NCI-H510A (cell line): Measurements from ENCODE around the gene PUM1.

Experiments
- DNase-seq: peaks from one replicate; lab custom pipeline; 2025; lab: John Stamatoyannopoulos, UW

Gene PUM1

DNA sequence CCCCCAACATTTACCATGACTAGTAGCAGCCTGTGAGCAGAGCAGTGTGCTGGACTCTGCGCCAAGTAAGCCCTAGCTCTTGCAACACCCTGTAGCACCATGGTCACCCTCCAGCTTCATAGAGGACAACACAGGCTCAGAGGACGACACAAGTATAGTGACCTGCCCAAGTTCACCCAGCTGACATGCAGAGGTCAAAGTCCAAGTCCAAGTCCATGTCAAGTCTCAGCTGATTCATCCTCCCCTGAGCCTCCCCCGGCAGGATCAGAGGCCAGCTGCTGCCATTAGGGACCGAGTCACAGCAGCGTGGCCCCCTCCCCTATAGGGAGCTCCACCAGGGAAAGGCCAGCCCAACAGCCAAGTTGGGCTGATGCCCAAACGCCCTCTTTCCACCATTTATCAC lies 172.8 kb downstream of the PUM1 start:
- no peak for DNase-seq

DNA sequence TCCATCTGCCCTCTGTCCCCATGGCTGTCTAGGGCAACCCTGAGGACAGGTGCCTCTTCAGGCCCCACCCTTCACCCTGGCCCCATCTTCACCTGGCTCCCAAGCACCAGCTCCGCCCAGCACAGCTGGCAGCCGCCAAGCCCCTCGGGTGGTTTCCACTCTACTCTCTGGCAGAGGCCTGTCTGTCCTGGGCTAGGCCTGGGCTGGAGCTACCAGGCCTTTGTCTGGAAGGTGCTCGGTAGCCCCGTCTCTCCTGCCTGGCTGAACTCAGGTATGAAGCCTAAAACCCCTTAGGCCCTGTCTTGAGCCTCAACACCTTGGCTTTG lies 174.3 kb downstream of the PUM1 start:
- DNase-seq: no peak

DNA sequence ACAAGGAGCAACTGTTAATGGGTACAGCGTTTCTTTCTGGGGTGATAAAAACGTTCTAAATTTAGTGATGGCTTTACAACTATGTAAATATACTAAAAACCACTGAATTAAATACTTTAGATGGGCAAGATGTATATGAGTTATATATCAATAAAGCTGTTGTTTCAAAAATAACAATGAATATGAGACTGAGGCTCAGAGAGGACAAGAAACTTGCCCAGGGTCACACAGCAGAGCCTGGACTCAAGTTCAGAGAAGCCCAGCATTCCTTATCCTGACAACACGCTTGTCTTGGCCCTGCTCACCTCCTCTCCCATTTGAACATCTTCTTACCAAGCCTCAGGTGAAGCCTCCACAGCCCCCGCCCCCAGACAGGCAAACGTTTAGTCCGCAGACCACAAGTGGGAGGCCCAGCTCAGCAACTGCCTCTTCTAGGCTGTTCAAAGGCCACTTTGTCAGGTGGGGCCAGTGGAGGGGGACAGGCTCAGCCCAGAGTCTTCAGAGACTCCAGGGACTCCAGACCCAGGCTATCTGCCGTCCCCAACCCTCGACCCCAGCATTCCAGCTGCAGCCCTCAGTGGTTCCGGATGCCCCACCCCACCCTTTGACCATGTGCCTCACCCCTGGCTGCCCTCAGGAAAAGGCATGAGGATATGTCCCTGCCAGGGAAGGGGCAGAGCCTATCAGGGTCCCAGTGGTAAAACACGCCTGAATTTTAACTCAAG lies 174.9 kb downstream of the PUM1 start:
- DNase-seq: no peak

DNA sequence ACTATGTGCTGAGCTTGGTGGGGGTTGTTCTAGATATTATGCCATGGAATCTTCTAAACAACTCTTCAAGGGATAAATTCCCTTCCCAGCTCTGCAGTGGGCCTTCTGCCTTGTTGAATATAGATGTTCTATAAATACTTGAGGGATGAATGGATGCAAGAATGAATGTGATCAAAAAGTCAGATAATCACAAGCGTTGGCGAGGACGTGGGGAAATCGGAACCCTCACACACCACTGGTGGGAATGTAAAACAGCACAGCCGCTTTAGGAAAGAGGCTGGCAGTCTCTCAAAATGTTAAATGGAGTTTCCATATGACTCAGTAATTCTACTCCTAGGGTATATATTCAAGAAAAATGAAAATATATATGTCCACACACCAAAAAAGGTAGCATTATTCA lies 176.0 kb downstream of the PUM1 start:
- no peak for DNase-seq

DNA sequence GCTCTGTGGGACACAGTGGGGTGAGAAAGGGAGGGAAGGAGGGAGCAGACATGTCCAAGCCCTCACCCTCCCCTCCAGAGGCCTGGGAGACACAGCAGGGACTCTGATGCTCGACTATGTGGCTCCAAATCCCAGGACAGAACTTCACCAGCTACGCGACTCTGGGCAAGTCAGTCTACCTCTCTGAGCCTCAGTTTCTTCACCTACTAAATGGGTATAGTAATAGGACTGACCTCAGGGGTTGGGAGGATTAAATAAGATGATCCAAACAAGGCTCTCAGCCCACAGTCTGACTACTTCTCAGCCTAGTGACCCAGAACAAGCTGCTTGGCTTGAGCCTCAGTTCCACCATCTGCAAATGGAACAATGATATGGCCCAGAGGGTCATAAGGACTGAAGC lies 176.5 kb downstream of the PUM1 start:
- DNase-seq: no peak

DNA sequence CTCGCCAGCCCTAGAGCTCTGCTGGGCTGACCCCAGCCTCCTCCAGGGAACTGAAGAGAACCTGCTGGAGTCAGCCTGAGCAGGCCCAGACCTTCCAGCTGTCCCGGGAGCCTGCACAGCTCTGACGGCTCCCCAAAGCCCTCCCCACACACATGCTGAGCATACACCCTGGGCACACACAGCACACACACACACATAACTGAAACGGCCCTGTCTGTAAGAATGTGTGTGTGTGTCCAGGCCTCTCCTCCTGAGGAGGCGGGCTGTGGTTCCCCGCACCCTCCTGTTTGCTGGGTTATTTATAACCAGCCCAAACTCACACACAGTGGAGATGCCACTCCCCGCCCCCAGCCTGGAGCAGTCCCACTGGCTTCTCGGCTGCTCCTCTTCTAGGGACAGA lies 177.1 kb downstream of the PUM1 start:
- no peak for DNase-seq

DNA sequence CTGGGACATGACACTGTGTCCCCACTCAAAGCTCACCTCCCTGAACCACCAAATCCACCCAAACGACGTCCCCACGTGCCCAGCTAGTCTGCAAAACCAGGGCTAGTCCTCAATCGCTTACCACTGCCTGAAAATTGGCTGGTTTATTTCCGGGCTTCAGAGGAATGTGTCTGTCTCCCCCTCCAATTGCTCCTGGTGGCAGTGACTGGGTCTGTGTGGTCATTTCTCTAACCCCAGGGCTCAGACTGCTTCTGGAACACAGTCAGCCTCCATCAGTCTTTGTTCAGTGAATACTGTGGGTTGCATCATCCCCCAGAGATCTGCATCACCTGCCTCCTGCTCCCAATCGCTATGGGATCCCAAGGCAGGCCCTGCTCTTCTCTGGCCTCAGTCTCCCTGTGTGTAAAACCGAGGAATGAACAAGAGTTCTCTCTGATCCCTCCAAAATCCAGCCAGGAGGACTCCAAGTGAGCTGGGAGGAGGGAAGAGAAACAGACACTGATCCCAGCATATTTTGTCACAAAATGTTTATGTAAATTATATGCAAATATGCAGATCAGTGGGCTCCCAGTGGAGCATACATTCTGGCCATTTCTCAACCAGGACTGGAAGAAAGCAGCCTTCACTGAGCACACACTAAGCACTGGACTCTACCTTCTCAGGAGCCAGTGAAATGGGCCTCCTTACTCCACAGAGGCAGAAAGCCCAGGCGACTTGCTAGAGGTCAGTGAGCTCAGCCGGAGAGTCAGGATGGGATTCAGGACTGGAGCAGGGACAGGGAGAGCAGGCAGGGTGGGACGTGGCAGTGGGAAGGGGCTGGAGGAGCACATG lies 177.8 kb downstream of the PUM1 start:
- DNase-seq: no peak

DNA sequence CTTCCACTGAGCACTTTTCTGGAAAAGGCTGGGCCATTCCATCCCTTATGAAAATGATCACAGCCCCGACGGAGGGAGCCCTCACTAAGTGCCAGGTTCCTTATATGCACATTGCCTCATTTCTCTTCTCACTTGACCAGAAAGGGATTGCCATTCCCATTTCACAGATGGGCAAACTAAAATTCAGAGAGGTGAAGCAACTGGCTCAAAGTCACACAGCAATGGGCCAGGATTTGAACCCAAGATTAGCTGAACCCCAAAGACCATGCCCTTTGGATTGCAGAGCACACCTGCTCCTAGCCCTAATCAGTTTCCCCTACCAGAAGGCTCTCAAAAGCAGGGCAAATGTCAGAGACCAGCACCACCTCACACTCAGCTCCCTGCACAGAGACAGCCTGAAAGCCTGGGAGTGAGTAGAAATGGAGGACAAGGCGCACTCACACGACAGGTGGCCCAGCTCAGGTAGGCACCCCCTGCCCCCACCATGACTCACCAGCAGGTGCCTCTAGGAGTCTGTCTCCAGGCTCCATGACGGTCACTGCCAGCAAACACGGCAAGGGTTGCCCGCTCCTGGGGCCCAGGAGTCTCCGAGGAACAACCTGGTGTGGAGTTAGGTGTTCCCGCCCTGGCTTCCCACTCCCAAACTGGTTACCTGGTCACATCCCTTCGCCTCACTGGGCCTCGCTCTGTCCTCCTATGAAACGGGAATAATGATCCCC lies 178.6 kb downstream of the PUM1 start:
- DNase-seq: no peak

DNA sequence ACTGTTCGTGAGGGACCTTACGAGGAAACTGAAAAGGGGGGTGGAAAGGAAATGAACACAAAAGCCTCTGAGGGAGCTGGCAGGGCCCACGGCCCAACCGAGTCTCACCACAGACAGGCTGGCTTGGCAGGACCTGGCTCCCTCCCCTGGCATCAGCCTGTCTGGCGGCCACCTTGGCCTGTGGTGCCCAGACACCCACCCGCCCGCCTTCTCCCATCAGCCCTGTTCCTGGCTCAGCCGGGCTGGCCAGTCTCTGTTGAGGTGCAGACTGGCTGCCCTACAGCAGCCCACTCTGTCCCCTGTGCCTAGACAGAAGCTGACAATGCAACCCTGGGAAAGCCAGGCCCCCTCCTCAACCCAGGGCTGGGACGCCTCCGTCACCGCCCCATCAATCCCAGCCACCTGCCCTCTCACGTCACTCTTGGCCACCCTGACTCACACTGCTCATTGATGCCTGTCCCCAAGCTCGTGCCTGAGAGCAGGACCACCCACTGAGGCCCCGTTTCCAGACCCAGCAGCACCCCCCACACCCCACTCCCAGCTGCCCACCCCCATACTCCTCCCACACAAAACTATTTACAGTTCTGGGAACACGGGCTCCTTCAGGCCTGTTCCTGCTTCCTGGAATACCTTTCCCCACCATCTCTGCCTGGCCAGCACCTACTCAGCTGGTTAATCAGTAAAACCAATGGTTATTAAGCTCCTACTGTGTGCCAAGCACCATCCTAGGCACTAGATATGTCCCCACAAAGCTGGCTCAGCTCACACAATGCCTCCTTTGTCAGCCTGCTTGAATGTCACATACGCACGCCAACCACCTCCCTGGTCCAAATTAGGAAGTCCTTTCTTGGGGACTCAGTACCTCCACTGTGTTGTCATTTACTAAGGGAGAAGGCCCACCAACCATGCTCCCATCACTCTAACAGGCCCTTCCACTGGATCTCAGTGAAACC lies 179.7 kb downstream of the PUM1 start:
- DNase-seq: no peak

DNA sequence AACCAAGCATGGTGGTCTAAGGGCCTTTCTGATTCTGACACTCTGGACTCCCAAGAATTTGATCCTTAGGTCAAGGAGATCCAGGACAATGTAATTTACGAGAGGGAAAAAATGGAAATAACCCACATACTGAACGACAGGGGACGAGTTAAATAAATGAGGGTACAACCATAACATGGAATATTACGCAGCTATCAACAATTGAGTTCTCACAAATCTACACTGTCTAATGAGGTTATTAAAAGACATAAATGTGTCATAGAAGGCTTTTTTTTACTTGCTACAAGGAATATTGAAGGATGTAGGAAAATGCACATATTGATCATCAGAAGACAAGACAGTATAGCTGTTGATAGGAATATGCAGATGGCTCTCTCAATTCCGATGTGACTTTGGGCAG lies 180.8 kb downstream of the PUM1 start:
- DNase-seq: no peak

DNA sequence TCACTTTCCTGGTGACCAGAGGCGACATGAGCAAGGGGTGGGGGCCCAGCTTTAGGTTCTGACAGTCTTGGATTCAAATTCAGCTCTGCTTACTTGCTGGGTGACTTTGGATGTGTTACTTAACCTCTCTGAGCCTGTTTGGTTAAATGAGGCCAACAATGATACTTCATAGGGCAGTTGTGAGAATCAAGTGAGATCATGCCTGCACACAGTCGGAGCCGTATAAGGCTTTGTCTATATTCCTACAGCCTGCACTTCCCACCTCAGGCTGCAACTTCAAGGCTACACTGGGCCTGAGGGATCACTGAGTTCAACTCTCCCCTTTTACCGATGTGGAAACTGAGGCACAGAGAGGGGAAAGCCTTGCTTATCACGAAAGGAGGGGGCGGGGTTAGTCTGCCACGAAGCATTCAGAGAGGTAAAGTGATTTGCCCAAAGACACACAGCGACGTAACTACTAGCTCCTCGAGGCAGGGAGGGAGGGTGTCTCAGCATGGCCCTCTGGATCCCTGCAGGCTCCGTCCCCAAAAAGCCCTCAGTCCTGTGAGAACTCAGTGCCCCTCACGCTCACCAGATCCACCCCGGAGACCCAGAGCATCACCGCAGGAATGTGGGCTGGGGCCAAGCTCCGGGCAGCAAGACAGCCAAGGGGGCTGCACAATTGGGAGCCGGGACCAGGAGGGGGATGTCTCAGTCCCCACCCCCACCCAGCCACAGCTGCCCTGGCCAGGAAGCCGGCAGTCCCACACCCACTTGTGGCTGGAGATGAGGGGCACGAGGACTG lies 181.9 kb downstream of the PUM1 start:
- no peak for DNase-seq

DNA sequence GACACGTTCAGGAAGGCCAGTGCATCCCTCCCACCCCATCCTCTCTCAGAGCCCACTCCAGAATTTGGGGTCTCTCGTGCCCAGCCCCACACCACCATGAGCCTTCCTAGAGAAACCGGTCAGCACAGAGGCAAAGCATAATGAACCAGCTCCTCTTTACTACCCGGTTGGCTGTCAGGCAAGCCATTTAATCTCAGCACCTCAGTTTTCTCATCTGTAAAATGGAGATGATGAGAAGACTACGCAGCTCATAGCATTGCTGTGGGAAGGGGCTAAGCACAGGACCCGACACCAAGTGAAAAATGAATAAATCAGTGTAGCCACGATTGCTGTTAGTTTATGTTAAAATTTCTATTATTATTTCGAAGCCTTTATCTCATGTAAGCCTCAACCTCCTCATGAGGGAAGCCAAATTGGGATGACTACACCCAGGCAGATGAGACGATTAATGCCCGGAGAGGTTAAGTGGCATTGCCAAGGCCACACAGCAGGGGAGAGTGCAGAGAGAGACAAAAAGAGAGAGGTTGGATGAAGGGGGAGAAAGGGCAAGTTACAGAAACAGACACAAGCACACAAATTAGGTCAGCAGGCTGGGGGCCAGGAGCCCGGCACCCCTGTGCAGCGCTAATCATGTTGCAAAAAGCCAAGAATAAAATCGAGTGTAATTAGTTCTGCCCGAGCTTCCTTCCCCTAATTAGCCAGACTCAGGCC lies 182.7 kb downstream of the PUM1 start:
- DNase-seq: no peak
